Measurements from ENCODE around the gene WNK4.

WNK4 gene

GRCh38 chr17:42796066-42796758 lies 15.8 kb downstream of the WNK4 start:
- in situ Hi-C loops (cut with HindIII; ENCODE audit: low sequenced_read_pairs) = no loop called here

GRCh38 chr17:42797067-42798007 lies 16.9 kb downstream of the WNK4 start:
- in situ Hi-C loops (cut with HindIII; ENCODE audit: low sequenced_read_pairs) = no loop called here

DNA sequence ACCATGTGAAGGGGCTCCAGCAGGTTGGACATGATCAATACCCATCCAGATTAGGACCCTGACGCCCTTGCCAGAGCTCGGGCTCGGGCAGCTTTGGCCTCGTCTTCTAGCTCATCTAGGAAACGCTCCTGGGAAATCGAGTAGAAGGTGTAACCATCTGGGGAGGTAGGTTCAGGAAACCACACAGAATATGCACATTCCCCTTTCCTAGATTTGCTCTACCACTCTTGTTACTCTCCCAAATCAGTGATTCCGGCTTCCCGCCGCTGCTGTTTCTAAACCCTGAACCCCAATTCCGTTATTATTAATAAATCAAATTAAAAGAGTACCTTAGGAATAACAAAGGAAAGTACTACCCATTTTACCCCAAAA lies 17.6 kb downstream of the WNK4 start:
- in situ Hi-C loops (cut with HindIII; ENCODE audit: low sequenced_read_pairs) = no loop called here

DNA sequence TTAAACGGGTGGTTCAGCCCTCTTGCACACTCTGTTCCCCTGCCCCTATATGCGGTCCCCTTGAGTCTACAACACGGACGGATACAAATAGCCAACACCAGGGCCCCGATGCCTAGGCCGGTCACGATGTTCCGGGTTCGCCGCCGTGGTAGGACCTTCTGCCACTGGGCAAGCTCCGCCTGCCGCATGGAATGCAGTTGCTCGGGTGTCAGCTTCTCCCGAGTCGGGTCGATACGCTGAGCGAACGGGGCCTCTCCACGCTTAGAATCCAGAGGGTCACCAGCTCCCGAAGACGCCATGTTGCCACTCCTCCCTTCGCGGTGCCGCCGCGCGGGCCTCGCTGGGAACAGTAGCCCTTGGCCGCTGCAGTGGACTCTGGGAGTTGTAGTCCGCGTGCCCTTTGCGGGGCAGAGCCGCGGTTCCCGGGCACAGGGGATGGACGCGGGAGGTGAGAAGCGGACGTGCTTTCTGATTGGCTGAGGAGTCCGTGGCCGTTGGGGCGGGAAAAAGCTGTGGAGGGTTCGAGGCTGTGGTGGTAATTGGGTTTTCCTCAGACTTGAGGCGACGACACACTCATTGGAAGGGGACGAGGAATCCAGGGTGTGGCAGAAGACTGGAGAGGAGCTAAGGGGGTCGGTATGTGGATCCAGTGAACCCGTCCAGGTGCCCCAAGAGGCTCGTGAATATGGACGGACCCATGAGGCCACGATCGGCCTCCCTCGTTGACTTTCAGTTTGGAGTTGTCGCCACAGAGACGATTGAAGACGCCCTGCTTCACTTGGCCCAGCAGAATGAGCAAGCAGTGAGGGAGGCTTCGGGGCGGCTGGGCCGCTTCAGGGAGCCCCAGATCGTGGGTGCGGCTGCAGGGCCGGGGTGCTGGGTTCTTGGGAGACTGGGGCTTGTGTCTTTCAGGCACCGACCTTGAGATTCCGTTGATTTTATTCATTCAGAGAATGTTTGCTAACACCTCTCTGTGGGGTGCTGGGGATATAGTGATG lies 18.3 kb downstream of the WNK4 start, which contains the start of the genes CNTD1 and COA3:
Gene CNTD1, plus strand, starts transcription at position 479 of the 998 bp plus-strand sequence. Its CDS starts 207 bp downstream, at position 686.
Gene COA3, minus strand, starts transcription at position 322 of the 998 bp plus-strand sequence. Its CDS starts 23 bp downstream, at position 299.
- in situ Hi-C loops (cut with HindIII; ENCODE audit: low sequenced_read_pairs) = no loop called here

DNA sequence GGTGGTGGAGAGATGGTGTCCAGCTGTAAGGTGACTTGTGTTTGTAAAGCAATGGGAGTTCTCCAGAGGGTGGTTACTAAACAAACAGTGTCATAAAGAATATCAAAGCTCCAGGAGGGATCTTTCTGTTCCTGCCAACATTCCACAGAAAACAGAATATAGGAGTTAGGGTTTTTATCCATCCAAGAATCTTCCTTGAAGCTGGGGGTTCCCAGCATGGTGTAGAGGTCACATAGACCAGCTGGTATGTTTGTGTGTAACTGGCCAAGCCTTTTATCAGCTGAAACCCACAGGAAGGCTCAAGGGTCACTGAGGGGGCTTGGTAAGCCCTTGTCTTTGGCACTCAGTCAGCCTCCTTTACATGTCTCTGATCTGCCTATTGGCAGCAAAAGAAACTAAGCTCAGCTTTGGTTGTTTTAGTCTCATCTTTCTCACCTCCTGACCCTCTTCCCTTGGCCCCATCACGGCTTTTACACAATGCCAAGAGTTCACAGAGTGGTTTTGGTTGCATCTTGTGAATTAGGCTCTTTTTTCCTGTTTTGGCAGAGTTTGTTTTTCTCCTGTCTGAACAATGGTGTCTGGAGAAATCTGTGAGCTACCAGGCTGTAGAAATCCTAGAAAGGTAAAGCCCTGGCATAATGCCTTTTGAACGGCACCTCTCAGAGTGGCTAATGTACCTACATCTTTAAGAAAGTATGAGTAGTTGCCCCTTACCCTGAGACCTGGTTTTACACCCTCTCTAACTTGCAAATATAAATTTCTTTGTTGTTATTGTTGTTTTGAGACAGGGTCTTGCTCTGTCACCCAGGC lies 22.9 kb downstream of the WNK4 start:
- in situ Hi-C loops (cut with HindIII; ENCODE audit: low sequenced_read_pairs) = no loop called here

DNA sequence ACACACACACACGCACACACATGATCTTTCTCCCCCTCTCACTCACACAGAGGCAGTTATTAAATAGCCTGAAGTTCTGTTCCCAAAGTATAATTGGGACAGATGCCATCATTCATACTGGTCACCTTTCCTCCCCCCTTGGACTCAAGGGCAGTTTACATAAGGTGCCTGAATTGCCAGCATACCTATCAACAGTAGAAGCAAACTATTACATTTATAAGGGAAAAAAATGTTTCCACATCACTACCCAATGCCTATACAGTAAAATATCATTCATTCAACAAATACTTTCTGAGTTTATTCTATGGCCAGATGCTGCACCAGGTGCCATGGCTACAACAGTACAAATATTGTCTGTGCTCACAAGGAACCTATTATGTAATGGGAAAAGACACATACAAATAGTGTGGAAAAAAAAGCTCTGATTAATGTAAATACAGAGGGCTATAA lies 24.5 kb downstream of the WNK4 start:
- in situ Hi-C loops (cut with HindIII; ENCODE audit: low sequenced_read_pairs) = no loop called here

- in situ Hi-C loops (cut with HindIII; ENCODE audit: low sequenced_read_pairs) = no loop called here
These were observed 25.8 kb downstream of the WNK4 start for GRCh38 chr17:42806249-42806648.

- in situ Hi-C loops (cut with HindIII; ENCODE audit: low sequenced_read_pairs) = no loop called here
These were observed 28.8 kb downstream of the WNK4 start for GRCh38 chr17:42809250-42809649.

DNA sequence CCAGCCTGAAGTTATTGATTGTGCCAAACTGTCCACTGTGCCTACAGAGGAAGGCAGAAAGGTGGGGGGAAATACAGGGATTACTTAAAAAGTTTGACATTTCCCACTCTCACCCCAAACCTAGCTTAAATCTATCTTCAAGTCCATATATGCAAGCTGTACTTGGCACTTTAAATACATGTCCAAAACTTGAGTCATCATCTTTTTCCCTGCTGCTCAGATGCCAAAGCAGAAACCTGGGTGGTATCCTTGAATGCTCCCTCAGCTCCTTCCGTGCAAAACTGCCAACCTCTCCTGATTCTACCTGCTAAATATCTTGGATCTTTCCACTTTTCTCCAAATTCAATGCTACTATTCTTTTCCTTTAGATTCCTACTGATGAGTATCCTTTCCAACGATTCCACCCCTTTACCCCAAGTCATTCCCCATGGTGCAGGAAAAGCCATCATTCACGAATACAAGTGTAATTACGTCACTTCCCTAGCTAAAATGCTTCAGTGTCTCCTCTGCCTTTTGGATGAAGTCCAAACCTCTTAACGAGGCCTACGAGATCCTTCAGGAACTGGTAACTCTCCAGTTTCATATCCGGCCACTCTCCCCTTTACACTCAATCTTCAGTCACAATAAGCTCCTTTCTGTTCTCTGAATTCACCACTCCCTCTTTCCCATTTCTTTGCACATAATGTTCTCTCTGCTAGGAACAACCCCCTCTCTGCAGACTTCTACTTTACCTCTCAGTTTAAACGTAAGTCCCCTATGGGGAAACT lies 34.4 kb downstream of the WNK4 start:
- in situ Hi-C loops (cut with HindIII; ENCODE audit: low sequenced_read_pairs) = loop anchor here (5.0 to 10.0 kb wide), 2 partner anchors 70 to 83 kb away; no protein-coding TSS in a partner anchor

DNA sequence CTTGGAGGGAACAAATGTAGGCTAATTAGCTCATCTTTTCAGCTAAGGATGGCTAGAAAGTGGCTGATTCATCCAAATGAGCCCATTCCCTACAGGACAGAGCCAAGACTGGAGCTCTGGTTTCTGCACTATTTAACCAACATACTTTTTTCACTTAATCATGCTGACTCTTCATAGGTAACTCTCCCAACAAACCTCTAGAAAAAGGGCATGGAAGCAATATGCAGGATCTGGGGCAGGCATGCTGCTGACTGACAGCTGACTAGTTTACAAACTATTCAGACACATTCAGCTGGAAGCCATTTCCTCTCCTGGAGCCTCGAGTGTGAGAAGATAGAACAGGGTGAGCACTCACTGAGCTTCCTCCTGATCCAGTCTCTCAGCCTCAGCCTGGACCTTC lies 37.5 kb downstream of the WNK4 start:
- in situ Hi-C loops (cut with HindIII; ENCODE audit: low sequenced_read_pairs) = loop anchor here (10.0 kb wide), 1 partner anchor 67 kb away; no protein-coding TSS in a partner anchor

DNA sequence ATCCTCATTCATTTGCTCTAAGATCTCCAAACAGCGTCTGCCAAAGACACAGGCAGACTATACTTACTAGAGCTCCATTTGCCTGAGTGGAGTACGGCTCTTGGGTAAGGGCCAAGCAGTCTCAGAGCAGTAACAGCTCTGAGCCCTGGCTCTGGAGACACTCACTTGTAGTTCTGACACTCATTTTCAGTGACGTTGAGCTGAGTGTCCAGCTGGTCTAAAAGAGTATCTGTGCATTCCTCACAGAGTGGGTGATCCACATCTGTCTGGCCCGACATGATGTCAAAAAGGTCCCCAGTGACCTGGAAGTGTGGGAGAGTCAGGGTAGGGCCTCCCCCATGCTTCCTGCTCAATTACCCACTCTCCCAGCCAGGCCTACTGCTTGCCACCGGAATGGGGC lies 38.0 kb downstream of the WNK4 start:
- in situ Hi-C loops (cut with HindIII; ENCODE audit: low sequenced_read_pairs) = loop anchor here (10.0 kb wide), 1 partner anchor 66 kb away; no protein-coding TSS in a partner anchor

- in situ Hi-C loops (cut with HindIII; ENCODE audit: low sequenced_read_pairs) = loop anchor here (10.0 kb wide), 1 partner anchor 65 kb away; no protein-coding TSS in a partner anchor
These were observed 39.6 kb downstream of the WNK4 start for GRCh38 chr17:42819939-42820535.

GRCh38 chr17:42821176-42821575 lies 40.8 kb downstream of the WNK4 start:
- in situ Hi-C loops (cut with HindIII; ENCODE audit: low sequenced_read_pairs) = no loop called here

DNA sequence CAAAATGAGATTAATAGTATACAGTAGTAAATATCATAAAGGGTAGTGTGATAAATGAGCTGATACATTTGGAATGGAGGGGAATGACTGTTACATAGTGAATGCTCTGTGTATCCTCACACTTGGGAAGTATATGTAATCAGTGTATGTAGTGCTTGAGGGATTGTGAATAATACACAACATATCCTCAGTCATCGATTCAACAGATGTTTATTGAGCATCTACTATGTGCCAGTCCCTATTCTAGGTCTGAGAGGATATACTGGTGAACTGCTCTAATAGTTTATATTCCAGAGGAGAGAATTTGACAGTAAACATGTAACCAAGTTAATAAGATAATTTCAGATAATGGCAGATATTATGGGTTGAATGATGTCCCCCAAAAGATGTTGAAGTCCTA lies 47.1 kb downstream of the WNK4 start:
- in situ Hi-C loops (cut with HindIII; ENCODE audit: low sequenced_read_pairs) = no loop called here

- in situ Hi-C loops (cut with HindIII; ENCODE audit: low sequenced_read_pairs) = no loop called here
These were observed 50.6 kb downstream of the WNK4 start for GRCh38 chr17:42830971-42831370.

GRCh38 chr17:42832213-42832933 lies 52.0 kb downstream of the WNK4 start:
- in situ Hi-C loops (cut with HindIII; ENCODE audit: low sequenced_read_pairs) = no loop called here

DNA sequence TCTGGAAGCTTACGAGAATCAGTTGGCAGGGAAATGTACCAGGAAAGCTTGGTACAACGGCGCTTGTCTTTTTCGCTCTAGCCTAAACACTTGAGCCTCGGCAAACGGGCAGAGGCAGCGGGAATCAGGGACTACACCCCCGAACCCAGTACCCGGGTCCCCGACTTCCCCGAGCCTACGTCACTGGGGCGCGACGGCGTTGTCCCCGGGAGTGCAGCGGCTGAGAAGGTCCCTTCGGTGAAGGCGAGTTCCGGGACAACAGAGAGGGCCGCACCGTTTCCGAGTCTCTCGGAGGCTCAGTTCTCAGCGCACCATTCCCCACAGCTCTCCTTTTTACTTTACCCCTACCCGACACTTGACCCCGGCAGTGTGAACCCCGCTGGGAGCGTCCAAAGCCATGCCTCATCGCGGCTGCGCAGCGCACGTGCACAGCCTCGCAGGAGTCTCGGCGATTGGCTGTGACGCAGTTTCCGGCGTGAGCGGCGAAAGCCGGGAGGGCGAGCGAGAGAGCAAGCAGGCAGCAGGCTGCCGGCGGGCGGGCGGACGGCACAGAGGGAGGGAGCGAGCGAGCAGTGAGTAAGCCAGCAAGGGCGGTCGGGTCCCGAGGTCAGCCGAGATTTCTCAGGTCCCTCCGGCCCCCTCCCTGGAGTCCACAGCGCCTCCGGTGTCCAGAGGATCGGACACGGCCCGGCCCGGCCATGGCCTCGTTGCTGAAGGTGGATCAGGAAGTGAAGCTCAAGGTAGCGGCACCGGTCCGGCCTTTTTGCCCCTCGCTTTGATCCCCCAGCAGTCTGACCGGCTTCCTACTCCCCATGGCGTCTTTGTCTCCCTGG lies 52.7 kb downstream of the WNK4 start, which contains the start of gene PSME3:
Gene PSME3, plus strand, starts transcription at position 464 of the 833 bp plus-strand sequence. Its CDS starts 235 bp downstream, at position 699.
- in situ Hi-C loops (cut with HindIII; ENCODE audit: low sequenced_read_pairs) = no loop called here
